Measurements from ENCODE around the gene TTBK2.

TTBK2 gene

GRCh38 chr15:42876224-42876623 is 44.4 kb downstream of the TTBK2 start:
- no peak for DNase-seq (ENCODE audit: low read depth)
- no peak overlapping the region for H3K4me3 ChIP-seq (ENCODE audit: low read length)
- TF ChIP-seq, protein P1, sequence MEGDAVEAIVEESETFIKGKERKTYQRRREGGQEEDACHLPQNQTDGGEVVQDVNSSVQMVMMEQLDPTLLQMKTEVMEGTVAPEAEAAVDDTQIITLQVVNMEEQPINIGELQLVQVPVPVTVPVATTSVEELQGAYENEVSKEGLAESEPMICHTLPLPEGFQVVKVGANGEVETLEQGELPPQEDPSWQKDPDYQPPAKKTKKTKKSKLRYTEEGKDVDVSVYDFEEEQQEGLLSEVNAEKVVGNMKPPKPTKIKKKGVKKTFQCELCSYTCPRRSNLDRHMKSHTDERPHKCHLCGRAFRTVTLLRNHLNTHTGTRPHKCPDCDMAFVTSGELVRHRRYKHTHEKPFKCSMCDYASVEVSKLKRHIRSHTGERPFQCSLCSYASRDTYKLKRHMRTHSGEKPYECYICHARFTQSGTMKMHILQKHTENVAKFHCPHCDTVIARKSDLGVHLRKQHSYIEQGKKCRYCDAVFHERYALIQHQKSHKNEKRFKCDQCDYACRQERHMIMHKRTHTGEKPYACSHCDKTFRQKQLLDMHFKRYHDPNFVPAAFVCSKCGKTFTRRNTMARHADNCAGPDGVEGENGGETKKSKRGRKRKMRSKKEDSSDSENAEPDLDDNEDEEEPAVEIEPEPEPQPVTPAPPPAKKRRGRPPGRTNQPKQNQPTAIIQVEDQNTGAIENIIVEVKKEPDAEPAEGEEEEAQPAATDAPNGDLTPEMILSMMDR (conservative IDR thresholded peaks at IDR 0.05; ENCODE audit: low read length) = no peak

DNA sequence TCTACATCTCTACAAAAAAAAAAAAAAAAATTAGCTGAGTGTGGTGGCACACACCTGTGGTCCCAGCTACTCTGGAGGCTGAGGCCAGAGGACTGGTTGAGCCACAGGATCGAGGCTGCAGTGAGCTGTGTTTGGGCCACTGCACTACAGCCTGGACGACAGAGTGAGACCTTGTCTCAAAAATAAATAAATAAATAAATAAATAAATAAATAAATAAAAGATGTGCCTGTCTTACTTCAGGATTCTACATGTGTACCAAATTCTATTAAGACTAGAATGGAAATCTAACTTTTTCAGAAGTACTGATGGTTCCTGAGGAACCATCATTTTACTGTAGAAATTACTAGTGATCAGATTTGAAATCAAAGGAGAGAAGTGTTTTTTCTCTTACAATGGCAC is 51.9 kb downstream of the TTBK2 start:
- no peak for DNase-seq (ENCODE audit: low read depth)
- no peak overlapping the region for H3K4me3 ChIP-seq (ENCODE audit: low read length)
- TF ChIP-seq, protein P1 (conservative IDR thresholded peaks at IDR 0.05; ENCODE audit: low read length) = no peak

DNA sequence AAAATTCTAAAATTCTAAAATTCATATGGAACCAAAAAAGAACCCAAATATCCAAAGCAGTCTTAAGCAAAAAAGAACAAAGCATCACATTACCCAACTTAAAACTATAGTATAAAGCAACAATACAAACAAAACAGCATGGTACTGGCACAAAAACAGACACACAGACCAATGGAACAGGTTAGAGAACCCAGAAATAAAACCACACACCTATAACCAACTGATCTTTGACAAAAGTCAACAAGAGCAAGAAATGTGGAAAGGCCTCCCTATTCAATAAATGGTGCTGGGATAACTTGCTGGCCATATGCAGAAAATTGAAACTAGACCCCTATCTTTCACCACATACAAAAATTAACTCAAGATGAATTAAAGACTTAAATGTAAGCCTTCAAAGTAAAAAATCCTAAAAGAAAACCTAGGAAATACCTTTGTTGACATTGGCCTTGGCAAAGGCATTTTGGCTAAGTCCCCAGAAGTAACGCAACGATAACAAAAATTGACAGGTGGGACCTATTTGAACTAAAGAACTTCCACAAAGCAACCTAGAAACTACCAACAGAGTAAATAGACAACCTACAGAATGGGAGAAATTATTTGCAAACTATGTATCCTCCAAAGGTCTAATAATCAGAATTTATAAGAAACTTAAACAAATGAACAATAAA is 56.9 kb downstream of the TTBK2 start:
- TF ChIP-seq, protein P1 (conservative IDR thresholded peaks at IDR 0.05; ENCODE audit: low read length) = no peak
- no peak for DNase-seq (ENCODE audit: low read depth)
- H3K4me3 ChIP-seq (ENCODE audit: low read length) = no peak overlapping the region

GRCh38 chr15:42858999-42859789 is 61.4 kb downstream of the TTBK2 start:
- TF ChIP-seq, protein P1 (conservative IDR thresholded peaks at IDR 0.05; ENCODE audit: low read length) = no peak
- H3K4me3 ChIP-seq (ENCODE audit: low read length) = no peak overlapping the region
- no peak for DNase-seq (ENCODE audit: low read depth)

DNA sequence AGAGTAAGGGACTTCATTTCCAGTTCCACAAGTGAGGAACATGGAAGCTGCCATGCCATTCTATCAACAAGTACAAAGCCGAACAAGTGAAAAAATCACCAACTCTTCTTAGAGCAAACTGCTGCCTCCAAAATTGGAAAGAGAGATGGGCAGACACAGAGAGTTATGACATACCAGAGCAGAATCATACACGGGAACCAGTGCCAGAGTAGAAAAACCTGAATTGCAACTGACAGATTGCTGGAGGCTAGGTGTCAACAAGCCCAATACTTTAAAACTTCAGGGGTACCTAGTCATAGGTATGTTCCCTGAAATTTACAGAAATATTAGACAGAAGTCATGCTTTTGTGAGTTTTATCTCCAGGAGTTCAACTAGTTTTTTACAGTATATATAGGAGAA is 62.0 kb downstream of the TTBK2 start:
- no peak for DNase-seq (ENCODE audit: low read depth)
- TF ChIP-seq, protein P1 (conservative IDR thresholded peaks at IDR 0.05; ENCODE audit: low read length) = no peak
- H3K4me3 ChIP-seq (ENCODE audit: low read length) = no peak overlapping the region

- TF ChIP-seq, protein P1 (conservative IDR thresholded peaks at IDR 0.05; ENCODE audit: low read length) = no peak
- no peak for DNase-seq (ENCODE audit: low read depth)
- no peak overlapping the region for H3K4me3 ChIP-seq (ENCODE audit: low read length)
Observed at GRCh38 chr15:42854576-42854975, 66.0 kb downstream of the TTBK2 start.

- TF ChIP-seq, protein P1 (conservative IDR thresholded peaks at IDR 0.05; ENCODE audit: low read length) = no peak
- DNase-seq (ENCODE audit: low read depth) = no peak
- no peak overlapping the region for H3K4me3 ChIP-seq (ENCODE audit: low read length)
Observed at GRCh38 chr15:42849836-42850235, 70.7 kb downstream of the TTBK2 start.

Data from AG10803 (cell line).